HepG2 (cell line): ENCODE results near the gene PANK2. TPM values are rescaled to one million over a fixed set of nuclear protein-coding genes. Genes with fewer than 3 reads are reported as not detected.

ENCODE experiments used
- ATAC-seq: fragments of 200-7000 bp; cut with Tn5 transposase; 3 replicates; pipeline ENCODE4 v1.9.1; 2020; ENCODE audit warnings: mild to moderate bottlenecking, moderate library complexity
- BruUV-seq: library from RNA; stranded (reverse); fragments of 400-500 nt; replicated peaks from 2 replicates; lab custom pipeline; 2021; lab: Mats Ljungman, UMichigan
- CTCF ChIA-PET: fragments of 300-600 bp; formaldehyde crosslinking; extraction: SDS; loops from one replicate; lab custom pipeline; 2021; ENCODE audit warnings: low total read pairs, inconsistent platforms, low intra/inter-chr PET ratio; lab: Yijun Ruan, JAX
- POLR2A ChIA-PET: fragments of 350-600 bp; sonication (Branson Sonifier 250); formaldehyde crosslinking; loops from one replicate; lab custom pipeline; 2020; ENCODE audit warnings: antibody characterized with exemption, inconsistent platforms; lab: Yijun Ruan, JAX
- DNase-seq: peaks from one replicate; pipeline ENCODE4 v3.0.0-alpha.2; 2015; ENCODE audit warnings: low spot score
- FAIRE-seq: peaks from 3 replicates; lab custom pipeline; 2011; peaks lifted over from hg19 to GRCh38; lab: Jason Lieb, UNC
- H2AFZ ChIP-seq: one replicate; pipeline ENCODE4 v1.6.1; 2011; ENCODE audit warnings: low read length, inconsistent platforms
- H3K27ac ChIP-seq: fragments of 300-600 bp; 3 replicates; pipeline ENCODE4 v1.8.0; 2011; ENCODE audit warnings: mixed run types, mild to moderate bottlenecking, mixed read lengths, low read length, inconsistent platforms; ENCODE audit not compliant: insufficient read depth; ENCODE audit errors: extremely low read length
- H3K27me3 ChIP-seq, 2 experiments: fragments of 200-600 bp in 1 of 2; 2 replicates in 1 of 2; 3 replicates in 1 of 2; pipeline versions ENCODE4 v1.6.0 to v1.8.0; 2011; ENCODE audit warnings: low read length in 2 of 2, mild to moderate bottlenecking in 2 of 2, moderate library complexity in 2 of 2, inconsistent platforms in 1 of 2; ENCODE audit not compliant: insufficient read depth in 2 of 2, control insufficient read depth in 1 of 2
- H3K36me3 ChIP-seq, 2 experiments: fragments of 200-600 bp in 1 of 2; replicated peaks in 1 of 2; 2 replicates in 1 of 2; 3 replicates in 1 of 2; pipeline versions ENCODE4 v1.5.1 to v1.8.0; 2011; ENCODE audit warnings: low read length in 2 of 2, inconsistent platforms in 1 of 2; ENCODE audit not compliant: insufficient read depth in 2 of 2, control insufficient read depth in 1 of 2
- H3K4me1 ChIP-seq: 2 replicates; pipeline ENCODE4 v1.5.1; 2012; ENCODE audit warnings: low read length, inconsistent platforms; ENCODE audit not compliant: insufficient read depth
- H3K4me2 ChIP-seq: 2 replicates; pipeline ENCODE4 v1.6.0; 2011; ENCODE audit warnings: low read depth, low read length, inconsistent platforms
- H3K4me3 ChIP-seq, 3 experiments: fragments of 200-600 bp in 1 of 3; sonication (generic), shearing (Covaris generic) in 1 of 3; replicated peaks in 1 of 3; 2 replicates each; pipeline ENCODE4 v1.5.1; 2011 to 2016; ENCODE audit warnings: low read length in 3 of 3, inconsistent platforms in 2 of 3, low read depth in 2 of 3, mild to moderate bottlenecking in 2 of 3, control low read depth in 1 of 3, mixed read lengths in 1 of 3; ENCODE audit not compliant: insufficient read depth in 1 of 3
- H3K79me2 ChIP-seq: one replicate; pipeline ENCODE4 v1.6.1; 2011; ENCODE audit warnings: low read length, inconsistent platforms; ENCODE audit not compliant: insufficient read depth
- H3K9ac ChIP-seq: 2 replicates; pipeline ENCODE4 v1.6.0; 2011; ENCODE audit warnings: mild to moderate bottlenecking, low read depth, low read length, inconsistent platforms; ENCODE audit not compliant: insufficient read depth
- H3K9me3 ChIP-seq: 2 replicates; pipeline ENCODE4 v1.5.1; 2012; ENCODE audit warnings: mild to moderate bottlenecking, low read length
- H4K20me1 ChIP-seq: 2 replicates; pipeline ENCODE4 v1.6.0; 2011; ENCODE audit warnings: inconsistent platforms, mild to moderate bottlenecking, low read length, moderate library complexity; ENCODE audit not compliant: insufficient read depth
- AGO1 ChIP-seq: fragments of 200-400 bp; formaldehyde crosslinking; IDR thresholded peaks from 2 replicates; pipeline ENCODE4 v1.6.1; 2017; ENCODE audit warnings: mild to moderate bottlenecking, low read depth, low read length, moderate library complexity; ENCODE audit not compliant: poor library complexity, severe bottlenecking
- ASH2L ChIP-seq: fragments of 300-600, 200-600 bp; sonication (generic); IDR thresholded peaks from 2 replicates; pipeline ENCODE4 v1.7.0; 2017; ENCODE audit warnings: low read depth, mild to moderate bottlenecking, moderate library complexity, mixed read lengths, low read length; ENCODE audit not compliant: insufficient read length
- BATF2 ChIP-seq: sonication (generic); formaldehyde crosslinking; IDR thresholded peaks from 2 replicates; pipeline ENCODE4 v1.8.0; 2022; ENCODE audit warnings: mild to moderate bottlenecking, missing genetic modification reagents, moderate library complexity
- CEBPG ChIP-seq: IDR thresholded peaks from 2 replicates; pipeline ENCODE4 v1.6.1; 2016
- GATA4 ChIP-seq: sonication (generic); IDR thresholded peaks from 2 replicates; pipeline ENCODE4 v1.6.1; 2016; ENCODE audit warnings: antibody characterized with exemption, low read depth, borderline replicate concordance
- KDM2A ChIP-seq: sonication (generic); formaldehyde crosslinking; IDR thresholded peaks from 2 replicates; pipeline ENCODE4 v1.4.0; 2020; ENCODE audit warnings: low read depth, missing genetic modification reagents, borderline replicate concordance
- NONO ChIP-seq, 2 experiments: fragments of 450-650 bp in 1 of 2; sonication (generic) in 1 of 2; formaldehyde crosslinking in 1 of 2; IDR thresholded peaks in 1 of 2; conservative IDR thresholded peaks in 1 of 2; 2 replicates each; pipeline versions ENCODE4 v1.6.1 to v1.8.0; 2017 to 2022; ENCODE audit warnings: mild to moderate bottlenecking in 1 of 2, missing genetic modification reagents in 1 of 2, moderate library complexity in 1 of 2
- PAF1 ChIP-seq: IDR thresholded peaks from 2 replicates; pipeline ENCODE4 v1.6.1; 2016; ENCODE audit warnings: missing genetic modification reagents, missing compliant biosample characterization
- SMARCE1 ChIP-seq: fragments of 450-650 bp; IDR thresholded peaks from 2 replicates; pipeline ENCODE4 v1.6.1; 2017; ENCODE audit warnings: borderline replicate concordance
- TRAFD1 ChIP-seq: sonication (generic); formaldehyde crosslinking; IDR thresholded peaks from 2 replicates; pipeline ENCODE4 v1.5.1; 2020; ENCODE audit warnings: missing genetic modification reagents, mild to moderate bottlenecking, borderline replicate concordance
- ZNF44 ChIP-seq: sonication (generic); formaldehyde crosslinking; IDR thresholded peaks from 2 replicates; pipeline ENCODE4 v1.5.1; 2020; ENCODE audit warnings: mild to moderate bottlenecking, missing genetic modification reagents
- ZNF460 ChIP-seq: sonication (generic); formaldehyde crosslinking; IDR thresholded peaks from 2 replicates; pipeline ENCODE4 v1.5.1; 2020; ENCODE audit warnings: missing genetic modification reagents, mild to moderate bottlenecking, borderline replicate concordance
- ZNF644 ChIP-seq: IDR thresholded peaks from 2 replicates; pipeline ENCODE4 v1.6.1; 2016; ENCODE audit warnings: low read depth
- ZNF687 ChIP-seq: sonication (generic); formaldehyde crosslinking; IDR thresholded peaks from 2 replicates; pipeline ENCODE4 v1.5.1; 2020; ENCODE audit warnings: mild to moderate bottlenecking, missing genetic modification reagents, moderate library complexity
- ZNF878 ChIP-seq: sonication (generic); formaldehyde crosslinking; IDR thresholded peaks from 2 replicates; pipeline ENCODE4 v1.8.1; 2023; ENCODE audit warnings: mild to moderate bottlenecking, missing genetic modification reagents, moderate library complexity
- ZUFSP ChIP-seq: sonication (generic); formaldehyde crosslinking; IDR thresholded peaks from 2 replicates; pipeline ENCODE4 v1.9.0; 2021; ENCODE audit warnings: missing genetic modification reagents, mild to moderate bottlenecking, borderline replicate concordance
- WGBS: methylation state at CpG from one replicate; pipeline ENCODE4 v1.1.6; 2017; ENCODE audit warnings: low lambda C conversion rate; 5-methylcytosine and 5-hydroxymethylcytosine counted together
- in situ Hi-C: cut with HindIII; loops from 2 replicates; pipeline ENCODE4 v1.10.0; 2017; ENCODE audit warnings: low pct_unique_long_range_greater_than_20kb; ENCODE audit not compliant: extremely low pct_ligation_motif_present
- intact Hi-C: fragments of 100-400 bp; cut with micrococcal nuclease; formaldehyde crosslinking; loops from one replicate; pipeline ENCODE4 v1.10.0; 2022; ENCODE audit not compliant: unreplicated experiment
- polyA plus RNA-seq, 8 experiments: library from polyadenylated mRNA; depleted of rRNA in 3 of 8; stranded (reverse) in 7 of 8; unstranded in 1 of 8; fragments of >200 nt; fragmentation: Illumina TruSeq in 4 of 8; extraction: Trizol in 4 of 8; gene quantifications; 2 replicates each; pipeline versions ENCODE4 v1.2.1 to v1.2.3, GENCODE V29; 2011 to 2016; ENCODE audit warnings: low read depth in 4 of 8, missing spikeins in 1 of 8, mixed read lengths in 1 of 8; ENCODE audit not compliant: insufficient read depth in 1 of 8
- total RNA-seq, 5 experiments: library from RNA; depleted of rRNA; stranded (reverse); fragments of >200 nt; fragmentation: Illumina TruSeq; extraction: Trizol; gene quantifications; 2 replicates each; pipeline ENCODE4 v1.2.3, GENCODE V29; 2016; ENCODE audit warnings: low read depth in 1 of 5

The PANK2 gene
- total and polyA plus RNA-seq, 2 of the 13 experiments (the other 11 are each of a cell fraction or from before 2014, with no cell fraction given), result 39.2 to 123 TPM

GRCh38 chr20:3925113-3925695 is 36.0 kb downstream of the PANK2 start:
- TF ChIP-seq KDM2A (CRISPR knock-in tag) (0 out of 2 replicates have a peak, but pooled peaks have one; percentile 14), ZNF44 (CRISPR knock-in tag) (no peak), ASH2L (peak; percentile 24), ZNF878 (CRISPR knock-in tag) (no peak), TRAFD1 (CRISPR knock-in tag) (no peak), BATF2 (CRISPR knock-in tag) (no peak), AGO1 (no peak), ZNF687 (CRISPR knock-in tag) (0 out of 2 replicates have a peak, but pooled peaks have one; percentile 3), ZNF644 (CRISPR knock-in tag) (no peak), ZNF460 (no peak), GATA4 (no peak), CEBPG (CRISPR knock-in tag) (no peak), ZUFSP (CRISPR knock-in tag) (no peak), SMARCE1 (no peak), NONO (IDR thresholded peaks at IDR 0.05) (no peak), NONO (CRISPR knock-in tag; conservative IDR thresholded peaks at IDR 0.05) (no peak), PAF1 (CRISPR knock-in tag) (0 out of 2 replicates have a peak, but pooled peaks have one; percentile 53)
- Histone ChIP-seq H3K79me2 (no peaks in the 10 kb centered on the region), H3K27ac (no peak overlapping the region), H3K36me3 (peaks cover 28 to 39% of the 10 kb centered on the region in 2 experiments), H3K9me3 (no peaks in the 10 kb centered on the region), H3K9ac (no peak overlapping the region), H3K4me2 (no peak overlapping the region), H3K4me3 (no peak overlapping the region), H3K4me1 (peaks cover 26% of the 10 kb centered on the region), H2AFZ (no peak overlapping the region), H3K27me3 (no peaks in the 10 kb centered on the region), H4K20me1 (peaks cover 15% of the 10 kb centered on the region; the same call in 1 of the 2 replicates)
- no TSS peak for BruUV-seq
- DNase-seq (no peak), FAIRE-seq (no peak), ATAC-seq (peak; percentile 1; the same call in 2 of the 3 replicates)
- WGBS, result 98% methylated on average over 11 of the region's 11 CpGs
- CTCF ChIA-PET, result no interaction called here
- POLR2A ChIA-PET, result no interaction called here
- in situ Hi-C loops (no loop called here), intact Hi-C loops (no loop called here)
